Amygdala (tissue), 56 donors: Measurements from ENCODE around the gene TMX4.
"Not testable (repeated sequence)": the region's sequence is repeated elsewhere in the genome, so short reads cannot be mapped to it uniquely, and the experiment has no call there.

ENCODE experiments used
- DNase-seq, 56 donors: peaks; one replicate each; lab custom pipeline; 2025; lab: John Stamatoyannopoulos, UW

The TMX4 gene

GRCh38 chr20:7974785-7975435 is 44.7 kb downstream of the TMX4 start:
- DNase-seq, result no peak

- DNase-seq, result no peak
Measured at GRCh38 chr20:7971536-7972280, 47.9 kb downstream of the TMX4 start.

- no peak for DNase-seq
Measured at GRCh38 chr20:7967199-7967844, 52.2 kb downstream of the TMX4 start.

GRCh38 chr20:7966176-7966575 is 53.4 kb downstream of the TMX4 start:
- DNase-seq, result no peak

- no peak for DNase-seq
Measured at GRCh38 chr20:7959484-7959883, 60.1 kb downstream of the TMX4 start.

GRCh38 chr20:7956561-7956960 is 63.0 kb downstream of the TMX4 start:
- DNase-seq, result not testable (repeated sequence)

- no peak for DNase-seq
Measured at GRCh38 chr20:7950387-7950786, 69.2 kb downstream of the TMX4 start.

GRCh38 chr20:7943891-7944290 is 75.7 kb downstream of the TMX4 start:
- no peak for DNase-seq

GRCh38 chr20:7940341-7940740 is 79.2 kb downstream of the TMX4 start, which contains the start of gene HAO1:
Gene HAO1 (minus strand): TSS chr20:7940458. CDS start chr20:7940422, 36 bp downstream.
- no peak for DNase-seq

GRCh38 chr20:7939663-7940062 is 79.9 kb downstream of the TMX4 start:
- no peak for DNase-seq

GRCh38 chr20:7938058-7938457 is 81.5 kb downstream of the TMX4 start:
- DNase-seq, result no peak

- no peak for DNase-seq
Measured at GRCh38 chr20:7937328-7937727, 82.2 kb downstream of the TMX4 start.

GRCh38 chr20:7935027-7935551 is 84.5 kb downstream of the TMX4 start:
- no peak for DNase-seq

GRCh38 chr20:7933346-7933745 is 86.2 kb downstream of the TMX4 start:
- DNase-seq, result no peak

GRCh38 chr20:7930343-7930742 is 89.2 kb downstream of the TMX4 start:
- DNase-seq, result no peak
